ENCODE measurements around the gene CHPF.
A peak's percentile ranks its signal among the peaks of the same experiment; 100 is the strongest.

The CHPF gene

GRCh38 chr2:219512524-219513216 lies 30.9 kb downstream of the CHPF start:
- DNase-seq (no peak), ATAC-seq (no peak)

- no peak for ATAC-seq
- DNase-seq = no peak
These were observed 31.9 kb downstream of the CHPF start for GRCh38 chr2:219511547-219512325.

GRCh38 chr2:219510512-219511135 lies 33.0 kb downstream of the CHPF start:
- no peak for DNase-seq
- ATAC-seq = no peak

GRCh38 chr2:219509780-219510511 lies 33.7 kb downstream of the CHPF start:
- ATAC-seq (peak; percentile 62), DNase-seq (peak; percentile 65)

GRCh38 chr2:219508971-219509779 lies 34.4 kb downstream of the CHPF start:
- ATAC-seq (peak; percentile 5), DNase-seq (no peak)

GRCh38 chr2:219508444-219508734 lies 35.2 kb downstream of the CHPF start:
- no peak for DNase-seq
- no peak for ATAC-seq

- ATAC-seq (no peak), DNase-seq (no peak)
These were observed 35.8 kb downstream of the CHPF start for GRCh38 chr2:219507581-219508443.

GRCh38 chr2:219506802-219507526 lies 36.6 kb downstream of the CHPF start:
- no peak for ATAC-seq
- no peak for DNase-seq

- no peak for ATAC-seq
- DNase-seq = no peak
These were observed 37.3 kb downstream of the CHPF start for GRCh38 chr2:219506153-219506801.

- ATAC-seq (no peak), DNase-seq (no peak)
These were observed 38.0 kb downstream of the CHPF start for GRCh38 chr2:219505585-219505984.

GRCh38 chr2:219502618-219503017 lies 41.0 kb downstream of the CHPF start:
- no peak for DNase-seq
- no peak for ATAC-seq

- DNase-seq = no peak
- ATAC-seq = no peak
These were observed 41.8 kb downstream of the CHPF start for GRCh38 chr2:219501849-219502248.

- no peak for ATAC-seq
These were observed 43.5 kb downstream of the CHPF start for GRCh38 chr2:219500135-219500534.

GRCh38 chr2:219499555-219499954 lies 44.1 kb downstream of the CHPF start:
- DNase-seq = no peak
- no peak for ATAC-seq

More at GRCh38 chr2:219500135-219500534, 43.5 kb downstream of the CHPF start:
- DNase-seq = no peak

- DNase-seq (no peak), ATAC-seq (no peak)
These were observed 44.6 kb downstream of the CHPF start for GRCh38 chr2:219499058-219499307.

GRCh38 chr2:219498280-219499057 lies 45.1 kb downstream of the CHPF start, which contains the start of gene GMPPA:
Gene GMPPA (plus strand): TSS chr2:219498891. CDS start chr2:219499976, 1,085 bp downstream.
- ATAC-seq (peak; percentile 95), DNase-seq (peak; percentile 92)

- DNase-seq (peak; percentile 55), ATAC-seq (no peak)
These were observed 45.9 kb downstream of the CHPF start for GRCh38 chr2:219497495-219498279.

- no peak for DNase-seq
- ATAC-seq = no peak
These were observed 46.6 kb downstream of the CHPF start for GRCh38 chr2:219496825-219497494.
